H1 (cell line): ENCODE measurements around the gene NRROS. TPM values are rescaled to one million over a fixed set of nuclear protein-coding genes. Genes with fewer than 3 reads are reported as not detected.

Experiments used
- CTCF ChIA-PET: fragments of 300-600 bp; sonication (Branson Sonifier 250); formaldehyde crosslinking; loops from one replicate; lab custom pipeline; 2021; ENCODE audit not compliant: partially characterized antibody; lab: Charles Lee
- POLR2A ChIA-PET: fragments of 300-600 bp; sonication (Branson Sonifier 250); formaldehyde crosslinking; loops from one replicate; lab custom pipeline; 2021; ENCODE audit warnings: inconsistent platforms; ENCODE audit not compliant: partially characterized antibody; lab: Charles Lee
- DNase-seq, 2 experiments: peaks; one replicate each; pipeline versions ENCODE4 v3.0.0 to v3.0.0-alpha.2; 2010 to 2022; ENCODE audit warnings: low spot score in 2 of 2, low read depth in 1 of 2, mixed read lengths in 1 of 2
- FAIRE-seq: peaks from 2 replicates; lab custom pipeline; 2011; peaks lifted over from hg19 to GRCh38; lab: Jason Lieb, UNC
- H2AFZ ChIP-seq: 2 replicates; pipeline ENCODE4 v1.8.1; 2012; ENCODE audit warnings: low read length, inconsistent platforms
- H2AK5ac ChIP-seq: 2 replicates; pipeline ENCODE4 v1.6.1; 2013; ENCODE audit warnings: low read depth, low read length
- H2BK120ac ChIP-seq: replicated peaks from 2 replicates; pipeline ENCODE3; 2013; ENCODE audit warnings: low read depth, low read length, inconsistent platforms
- H2BK12ac ChIP-seq: 2 replicates; pipeline ENCODE4 v1.6.1; 2013; ENCODE audit warnings: low read depth, low read length
- H2BK15ac ChIP-seq: 2 replicates; pipeline ENCODE4 v1.6.1; 2013; ENCODE audit warnings: low read length
- H2BK20ac ChIP-seq: 2 replicates; pipeline ENCODE4 v1.6.1; 2013; ENCODE audit warnings: low read length
- H2BK5ac ChIP-seq: 2 replicates; pipeline ENCODE4 v1.6.1; 2013; ENCODE audit warnings: low read depth, low read length
- H3K14ac ChIP-seq: 2 replicates; pipeline ENCODE4 v1.6.1; 2013; ENCODE audit warnings: inconsistent platforms; ENCODE audit not compliant: insufficient read length
- H3K18ac ChIP-seq: 2 replicates; pipeline ENCODE4 v1.6.1; 2013; ENCODE audit warnings: low read length; ENCODE audit errors: extremely low read depth
- H3K23ac ChIP-seq: 2 replicates; pipeline ENCODE4 v1.6.1; 2013; ENCODE audit warnings: inconsistent platforms; ENCODE audit not compliant: insufficient read length
- H3K23me2 ChIP-seq: 2 replicates; pipeline ENCODE4 v1.6.1; 2013; ENCODE audit warnings: low read depth, low read length
- H3K27ac ChIP-seq: 2 replicates; pipeline ENCODE4 v1.6.1; 2011; ENCODE audit warnings: low read depth, low read length, inconsistent platforms
- H3K27me3 ChIP-seq, 4 experiments: replicated peaks in 1 of 4; 1 replicate in 1 of 4; 2 replicates in 3 of 4; pipeline versions ENCODE4 v1.6.1 to v1.8.1; 2011 to 2013; ENCODE audit warnings: low read length in 3 of 4, mild to moderate bottlenecking in 3 of 4, inconsistent platforms in 2 of 4, mixed read lengths in 2 of 4, moderate library complexity in 1 of 4; ENCODE audit not compliant: control insufficient read depth in 3 of 4, insufficient read depth in 3 of 4; ENCODE audit errors: extremely low read depth in 1 of 4
- H3K36me3 ChIP-seq, 4 experiments: 2 replicates each; pipeline versions ENCODE4 v1.6.1 to v1.8.1; 2011 to 2013; ENCODE audit warnings: mild to moderate bottlenecking in 4 of 4, low read length in 3 of 4, moderate library complexity in 2 of 4, control low read depth in 1 of 4, inconsistent platforms in 1 of 4; ENCODE audit not compliant: insufficient read depth in 4 of 4, control insufficient read depth in 2 of 4
- H3K4ac ChIP-seq: replicated peaks from 2 replicates; pipeline ENCODE3; 2013; ENCODE audit warnings: low read length, low read depth, mixed read lengths, inconsistent platforms; ENCODE audit not compliant: insufficient read length
- H3K4me1 ChIP-seq, 4 experiments: replicated peaks in 1 of 4; 1 replicate in 1 of 4; 2 replicates in 3 of 4; pipeline versions ENCODE4 v1.6.1 to v1.8.1; 2011 to 2013; ENCODE audit warnings: low read length in 3 of 4, inconsistent platforms in 2 of 4, mixed read lengths in 1 of 4; ENCODE audit not compliant: insufficient read depth in 4 of 4, control insufficient read depth in 3 of 4
- H3K4me2 ChIP-seq, 2 experiments: 2 replicates each; pipeline versions ENCODE4 v1.6.1 to v1.8.1; 2011 to 2013; ENCODE audit warnings: low read depth in 2 of 2, low read length in 2 of 2, control low read depth in 1 of 2, inconsistent platforms in 1 of 2, mild to moderate bottlenecking in 1 of 2; ENCODE audit not compliant: insufficient read depth in 1 of 2
- H3K4me3 ChIP-seq, 4 experiments: fragments of 200-600, 300-600 bp in 1 of 4; sonication (generic), shearing (Covaris generic), sonication (Bioruptor Twin) in 1 of 4; 2 replicates each; pipeline versions ENCODE4 v1.5.1 to v1.8.1; 2011 to 2016; ENCODE audit warnings: low read length in 4 of 4, low read depth in 3 of 4, control low read depth in 2 of 4, inconsistent platforms in 2 of 4, mild to moderate bottlenecking in 2 of 4, mixed read lengths in 1 of 4, moderate library complexity in 1 of 4; ENCODE audit not compliant: insufficient read depth in 2 of 4; ENCODE audit errors: extremely low read depth in 1 of 4
- H3K56ac ChIP-seq: replicated peaks from 2 replicates; pipeline ENCODE3; 2013; ENCODE audit warnings: low read depth, mild to moderate bottlenecking, mixed read lengths, low read length, inconsistent platforms; ENCODE audit not compliant: insufficient read length
- H3K79me1 ChIP-seq: 2 replicates; pipeline ENCODE4 v1.6.1; 2013; ENCODE audit warnings: low read depth, low read length, control low read depth
- H3K79me2 ChIP-seq, 2 experiments: 2 replicates each; pipeline versions ENCODE4 v1.6.1 to v1.8.1; 2012 to 2013; ENCODE audit warnings: low read length in 2 of 2, mild to moderate bottlenecking in 2 of 2, inconsistent platforms in 1 of 2; ENCODE audit not compliant: insufficient read depth in 2 of 2, control insufficient read depth in 1 of 2
- H3K9ac ChIP-seq, 4 experiments: replicated peaks in 1 of 4; 1 replicate in 1 of 4; 2 replicates in 3 of 4; pipeline versions ENCODE4 v1.6.1 to v1.8.1; 2011 to 2013; ENCODE audit warnings: low read depth in 3 of 4, low read length in 3 of 4, control low read depth in 2 of 4, mild to moderate bottlenecking in 2 of 4, moderate library complexity in 2 of 4, inconsistent platforms in 1 of 4; ENCODE audit errors: extremely low read depth in 1 of 4
- H3K9me3 ChIP-seq, 2 experiments: 2 replicates each; pipeline versions ENCODE4 v1.6.1 to v1.8.1; 2012 to 2013; ENCODE audit warnings: mild to moderate bottlenecking in 2 of 2, moderate library complexity in 2 of 2, control low read depth in 1 of 2, inconsistent platforms in 1 of 2, low read depth in 1 of 2, low read length in 1 of 2, mixed read lengths in 1 of 2; ENCODE audit not compliant: insufficient read depth in 2 of 2
- H4K20me1 ChIP-seq, 2 experiments: replicated peaks in 1 of 2; 2 replicates each; pipeline versions ENCODE3 to v1.8.1; 2011 to 2013; ENCODE audit warnings: inconsistent platforms in 2 of 2, low read length in 2 of 2, mild to moderate bottlenecking in 1 of 2; ENCODE audit not compliant: insufficient read depth in 2 of 2, control insufficient read depth in 1 of 2
- H4K5ac ChIP-seq: 2 replicates; pipeline ENCODE4 v1.6.1; 2013; ENCODE audit warnings: low read length, low read depth, mixed read lengths, inconsistent platforms; ENCODE audit not compliant: insufficient read length
- H4K8ac ChIP-seq: 2 replicates; pipeline ENCODE4 v1.8.0; 2013; ENCODE audit warnings: mild to moderate bottlenecking, moderate library complexity, low read length, inconsistent platforms; ENCODE audit not compliant: insufficient read depth; ENCODE audit errors: extremely low read depth
- H4K91ac ChIP-seq: replicated peaks from 2 replicates; pipeline ENCODE3; 2013; ENCODE audit warnings: low read length, mixed read lengths, inconsistent platforms; ENCODE audit not compliant: insufficient read length
- BCL11A ChIP-seq, 2 experiments: IDR thresholded peaks; one replicate each; pipeline ENCODE4 v1.6.1; 2011; ENCODE audit warnings: low read depth in 2 of 2, low read length in 2 of 2, mild to moderate bottlenecking in 2 of 2
- CBX5 ChIP-seq: fragments of 300-800, 300-1000 bp; sonication (generic); IDR thresholded peaks from 2 replicates; pipeline ENCODE4 v1.7.1; 2016; ENCODE audit warnings: antibody characterized with exemption, low read length, low read depth
- HDAC2 ChIP-seq, 2 experiments: fragments of 300-600 bp in 1 of 2; sonication (generic) in 1 of 2; IDR thresholded peaks; 2 replicates each; pipeline ENCODE4 v1.6.1; 2011 to 2012; ENCODE audit warnings: low read depth in 2 of 2, low read length in 2 of 2, mild to moderate bottlenecking in 2 of 2, moderate library complexity in 2 of 2, borderline replicate concordance in 1 of 2, inconsistent platforms in 1 of 2
- KDM4A ChIP-seq: IDR thresholded peaks from one replicate; pipeline ENCODE4 v1.7.1; 2012; ENCODE audit warnings: low read depth, mild to moderate bottlenecking, moderate library complexity, low read length, inconsistent platforms; ENCODE audit not compliant: severe bottlenecking
- POU5F1 ChIP-seq: IDR thresholded peaks from 2 replicates; pipeline ENCODE4 v1.6.1; 2011; ENCODE audit warnings: low read depth, mild to moderate bottlenecking, low read length, moderate library complexity
- RNF2 ChIP-seq: fragments of 200-900, 300-1000 bp; sonication (generic); IDR thresholded peaks from 2 replicates; pipeline ENCODE4 v1.7.1; 2016; ENCODE audit warnings: borderline replicate concordance, low read depth, mild to moderate bottlenecking, antibody characterized with exemption, low read length; ENCODE audit not compliant: poor library complexity, severe bottlenecking; ENCODE audit errors: missing control alignments
- RXRA ChIP-seq: IDR thresholded peaks from 2 replicates; pipeline ENCODE4 v1.6.1; 2011; ENCODE audit warnings: low read depth, mild to moderate bottlenecking, low read length, moderate library complexity; ENCODE audit not compliant: insufficient read depth
- SP2 ChIP-seq: IDR thresholded peaks from 2 replicates; pipeline ENCODE4 v1.6.1; 2012; ENCODE audit warnings: mild to moderate bottlenecking, low read length, inconsistent platforms
- TAF1 ChIP-seq: IDR thresholded peaks from 2 replicates; pipeline ENCODE4 v1.6.1; 2011; ENCODE audit warnings: mild to moderate bottlenecking, low read depth, low read length
- TAF7 ChIP-seq: optimal IDR thresholded peaks from 2 replicates; pipeline ENCODE3; 2011; ENCODE audit warnings: low read depth, mild to moderate bottlenecking, inconsistent platforms, low read length, moderate library complexity, borderline replicate concordance
- TCF12 ChIP-seq: IDR thresholded peaks from 2 replicates; pipeline ENCODE4 v1.6.1; 2011; ENCODE audit warnings: low read depth, mild to moderate bottlenecking, low read length
- YY1 ChIP-seq: IDR thresholded peaks from 2 replicates; pipeline ENCODE4 v1.6.1; 2011; ENCODE audit warnings: low read depth, mild to moderate bottlenecking, low read length
- WGBS, 2 experiments: shearing (Covaris generic) in 1 of 2; methylation state at CpG; one replicate each; pipeline versions ENCODE4 v1.1.6 to v1.1.7; 2013 to 2015; ENCODE audit warnings: low lambda C conversion rate in 2 of 2, mixed read lengths in 2 of 2, inconsistent platforms in 1 of 2, low coverage in 1 of 2, missing lambda C conversion rate in 1 of 2; ENCODE audit not compliant: insufficient replicate concordance in 2 of 2, insufficient coverage in 1 of 2, insufficient read length in 1 of 2; ENCODE audit errors: extremely low coverage in 1 of 2, missing lambda C conversion rate in 1 of 2; 5-methylcytosine and 5-hydroxymethylcytosine counted together
- polyA plus RNA-seq, 7 experiments: library from polyadenylated mRNA; depleted of rRNA in 3 of 7; stranded (reverse) in 5 of 7; unstranded in 2 of 7; fragments of >200 nt in 5 of 7; fragments of 200-250 nt in 2 of 7; gene quantifications; 1 replicate in 5 of 7; 2 replicates in 1 of 7; 4 replicates in 1 of 7; pipeline versions ENCODE4 v1.2.1 to v1.2.3, GENCODE V29; 2011 to 2013; ENCODE audit warnings: missing spikeins in 2 of 7, mixed read lengths in 2 of 7
- total RNA-seq: library from RNA; stranded (reverse); fragmentation: NEBNext Ultra II Directional; extraction: Animal tissue kit (Norgen Biotek cat#: 25700); gene quantifications from 2 replicates; pipeline ENCODE4 v1.2.1, GENCODE V29; 2021

The NRROS gene
- total and polyA plus RNA-seq, 2 of the 8 experiments (the other 6 are each of a cell fraction or from before 2014, with no cell fraction given) = 5.3 to 7.3 TPM

DNA sequence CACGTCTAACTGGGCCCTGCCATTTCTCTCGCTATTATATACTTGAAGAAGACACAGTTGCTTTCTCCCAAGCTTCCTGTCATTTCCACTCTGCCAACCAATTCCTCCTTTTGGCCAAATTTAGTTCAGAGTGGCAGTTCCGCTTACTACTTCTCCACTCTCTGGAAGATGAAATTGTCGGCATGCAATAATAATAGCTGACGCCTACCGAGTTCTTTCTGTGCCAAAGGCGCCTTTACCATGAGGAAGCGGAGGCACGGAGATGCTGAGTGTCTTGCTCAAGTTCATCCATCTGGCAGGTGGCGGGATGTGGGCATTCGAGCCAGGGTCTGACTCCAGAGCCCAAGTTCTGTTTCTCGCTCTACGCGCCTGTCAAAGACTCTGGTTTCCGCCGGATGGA, 14.6 kb upstream of the NRROS start:
- no peak overlapping the region for H3K27ac ChIP-seq
- H3K4ac ChIP-seq = no peak overlapping the region
- DNase-seq (no peak), FAIRE-seq (no peak)
- no peaks in the 10 kb centered on the region for H3K79me2 ChIP-seq
- no peak overlapping the region for H4K5ac ChIP-seq
- no peak overlapping the region for H2BK12ac ChIP-seq
- H2BK120ac ChIP-seq = no peak overlapping the region
- H4K8ac ChIP-seq = no peak overlapping the region; the same call in 1 of the 2 replicates
- H2BK5ac ChIP-seq = no peak overlapping the region
- H3K56ac ChIP-seq = no peak overlapping the region
- no peak overlapping the region for H3K4me3 ChIP-seq
- H3K4me1 ChIP-seq = peaks cover 0 to 5% (median 3%) of the 10 kb centered on the region in 4 experiments; a peak in 6 of 7 replicates
- CTCF ChIA-PET = interaction anchor here (1.0 to 1.1 kb wide), 2 partner anchors 15 to 61 kb away, joined by 3 read pairs; no protein-coding TSS in a partner anchor
- H3K4me2 ChIP-seq = no peak overlapping the region
- no peak overlapping the region for H3K14ac ChIP-seq
- H2AFZ ChIP-seq = no peak overlapping the region; the same call in 1 of the 2 replicates
- H3K23ac ChIP-seq = no peak overlapping the region
- POLR2A ChIA-PET = interaction anchor here (1.6 kb wide), 1 partner anchor 8 kb away, joined by 5 read pairs; no protein-coding TSS in a partner anchor
- TF ChIP-seq CBX5 (no peak), BCL11A (IDR thresholded peaks at IDR 0.05; ENCODE audit: low read depth in 2 of 2, low read length in 2 of 2) (no peak), TAF1 (no peak), RXRA (no peak), YY1 (no peak), KDM4A (no peak), HDAC2 (IDR thresholded peaks at IDR 0.05; ENCODE audit: borderline replicate concordance in 1 of 2, low read depth in 2 of 2, low read length in 2 of 2) (no peak), POU5F1 (no peak), SP2 (no peak), TCF12 (no peak), RNF2 (no peak), TAF7 (no peak)
- H2AK5ac ChIP-seq = no peak overlapping the region
- no peaks in the 10 kb centered on the region for H3K9me3 ChIP-seq
- H3K9ac ChIP-seq = no peak overlapping the region
- no peaks in the 10 kb centered on the region; the same call in 1 of the 2 replicates for H3K23me2 ChIP-seq
- no peaks in the 10 kb centered on the region for H3K36me3 ChIP-seq
- no peak overlapping the region for H2BK20ac ChIP-seq
- H3K18ac ChIP-seq = no peak overlapping the region
- H4K91ac ChIP-seq = no peak overlapping the region
- no peak overlapping the region for H2BK15ac ChIP-seq
- no peaks in the 10 kb centered on the region for H3K79me1 ChIP-seq
- WGBS, 2 experiments = 94% methylated on average over 16 of the region's 16 CpGs; no CpG with 5 or more reads in 1 of the 2 experiments
- H3K27me3 ChIP-seq = no peaks in the 10 kb centered on the region
- no peaks in the 10 kb centered on the region for H4K20me1 ChIP-seq
